CD1c-positive myeloid dendritic cell (primary cell): ENCODE results near the gene SH3BP5.
"Not testable (repeated sequence)": the region's sequence is repeated elsewhere in the genome, so short reads cannot be mapped to it uniquely, and the experiment has no call there.

Experiments
- DNase-seq: peaks from one replicate; pipeline ENCODE4 v3.0.0-alpha.2; 2016; ENCODE audit errors: extremely low spot score

SH3BP5 gene

GRCh38 chr3:15332405-15333098, at the start of gene SH3BP5:
SH3BP5 (minus strand) TSS chr3:15332586; CDS start chr3:15332408, 178 bp downstream.
- peak; percentile 86 for DNase-seq

- DNase-seq: no peak
Measured at GRCh38 chr3:15380980-15381890, 48.8 kb upstream of the SH3BP5 start.

- peak; percentile 99 for DNase-seq
Measured at GRCh38 chr3:15377961-15378791, 45.8 kb upstream of the SH3BP5 start.

- no peak for DNase-seq
Measured at GRCh38 chr3:15375461-15376000, 43.1 kb upstream of the SH3BP5 start.

- no peak for DNase-seq
Measured at GRCh38 chr3:15372918-15373317, 40.5 kb upstream of the SH3BP5 start.

- DNase-seq: no peak
Measured at GRCh38 chr3:15368561-15369135, 36.3 kb upstream of the SH3BP5 start.

- DNase-seq: no peak
Measured at GRCh38 chr3:15367059-15367458, 34.7 kb upstream of the SH3BP5 start.

- DNase-seq: not testable (repeated sequence)
Measured at GRCh38 chr3:15364078-15364477, 31.7 kb upstream of the SH3BP5 start.

- peak; percentile 96 for DNase-seq
Measured at GRCh38 chr3:15361494-15362214, 29.3 kb upstream of the SH3BP5 start.

- DNase-seq: peak; percentile 71
Measured at GRCh38 chr3:15360788-15361493, 28.6 kb upstream of the SH3BP5 start.

GRCh38 chr3:15359677-15360397, 27.5 kb upstream of the SH3BP5 start:
- DNase-seq: no peak

- not testable (repeated sequence) for DNase-seq
Measured at GRCh38 chr3:15356651-15357061, 24.3 kb upstream of the SH3BP5 start.

GRCh38 chr3:15356176-15356575, 23.8 kb upstream of the SH3BP5 start:
- peak; percentile 38 for DNase-seq

GRCh38 chr3:15355086-15355485, 22.7 kb upstream of the SH3BP5 start:
- peak; percentile 31 for DNase-seq

- no peak for DNase-seq
Measured at GRCh38 chr3:15354485-15354884, 22.1 kb upstream of the SH3BP5 start.

- DNase-seq: no peak
Measured at GRCh38 chr3:15350141-15350540, 17.8 kb upstream of the SH3BP5 start.

GRCh38 chr3:15349438-15349837, 17.1 kb upstream of the SH3BP5 start:
- DNase-seq: not testable (repeated sequence)

- no peak for DNase-seq
Measured at GRCh38 chr3:15348246-15348645, 15.9 kb upstream of the SH3BP5 start.

- peak; percentile 12 for DNase-seq
Measured at GRCh38 chr3:15347737-15348110, 15.3 kb upstream of the SH3BP5 start.
